Mucosa of descending colon (tissue), 3 donors: ENCODE results near the gene DUSP8. TPM values are rescaled to one million over a fixed set of nuclear protein-coding genes. Genes with fewer than 3 reads are reported as not detected.

Experiments used
- ATAC-seq: fragments of 200-7000 bp; cut with Tn5 transposase; one replicate; pipeline ENCODE4 v1.9.1; 2020; ENCODE audit warnings: mild to moderate bottlenecking, moderate library complexity
- DNase-seq, 3 donors: peaks; one replicate each; pipeline ENCODE4 v3.0.0-alpha.2; 2020
- H3K36me3 ChIP-seq: fragments of 200-600 bp; one replicate; pipeline ENCODE4 v1.8.0; 2021; ENCODE audit warnings: low read depth, mild to moderate bottlenecking
- H3K4me1 ChIP-seq: fragments of 200-600 bp; one replicate; pipeline ENCODE4 v1.8.0; 2021; ENCODE audit warnings: low read depth, mild to moderate bottlenecking
- H3K4me3 ChIP-seq: fragments of 200-600 bp; one replicate; pipeline ENCODE4 v1.8.0; 2021; ENCODE audit warnings: mild to moderate bottlenecking
- H3K9me3 ChIP-seq: fragments of 200-600 bp; one replicate; pipeline ENCODE4 v1.8.0; 2021; ENCODE audit warnings: mild to moderate bottlenecking
- CTCF ChIP-seq: fragments of 200-600 bp; IDR thresholded peaks from one replicate; pipeline ENCODE4 v1.8.0; 2022; ENCODE audit warnings: antibody characterized with exemption, mild to moderate bottlenecking
- intact Hi-C, 2 donors: fragments of 100-400 bp; cut with DNase I in 1 of 2; cut with micrococcal nuclease in 1 of 2; formaldehyde crosslinking; loops; one replicate each; pipeline versions ENCODE4 v1.11.0 to v1.11.1; 2022; cut with DNase I, micrococcal nuclease
- total RNA-seq, 3 donors: library from RNA; stranded (reverse); fragmentation: NEBNext Ultra II Directional in 2 of 3; extraction: Animal tissue kit (Norgen Biotek cat#: 25700) in 2 of 3; gene quantifications; one replicate each; pipeline versions ENCODE4 v1.2.1 to v1.2.4, GENCODE V29; 2021 to 2023
- donor health status: DM: no; HTN: no; CAD: no; lungs with moderate emphysema.
- donor health status: DM: no; HTN: no; CAD: no.
- donor health status: DM: no; HTN: yes; CAD: no.

DUSP8 gene
- total RNA-seq, 3 donors from 2014 or later = 28.2 to 31.7 (median 28.5) TPM

- intact Hi-C loops = no loop called here
- Histone ChIP-seq H3K9me3 (no peaks in the 10 kb centered on the region), H3K36me3 (no peaks in the 10 kb centered on the region), H3K4me3 (no peak overlapping the region), H3K4me1 (peaks cover 2% of the 10 kb centered on the region)
- no peak for ATAC-seq
- no peak for TF ChIP-seq CTCF
- DNase-seq = peak in 1 of 3 donors; percentile 24
These were observed 63.1 kb downstream of the DUSP8 start for GRCh38 chr11:1508986-1509385.

- H3K4me3 ChIP-seq = no peak overlapping the region
- DNase-seq = peak in 1 of 3 donors; percentile 43
- H3K9me3 ChIP-seq = no peaks in the 10 kb centered on the region
- peaks cover 3% of the 10 kb centered on the region for H3K4me1 ChIP-seq
- intact Hi-C loops = no loop called here
- ATAC-seq = no peak
- H3K36me3 ChIP-seq = no peaks in the 10 kb centered on the region
- no peak for TF ChIP-seq CTCF
These were observed 63.6 kb downstream of the DUSP8 start for GRCh38 chr11:1508491-1508891.

- Histone ChIP-seq H3K9me3 (no peaks in the 10 kb centered on the region), H3K4me3 (no peak overlapping the region), H3K36me3 (no peaks in the 10 kb centered on the region), H3K4me1 (peaks cover 3% of the 10 kb centered on the region)
- ATAC-seq (no peak), DNase-seq (peak in 1 of 3 donors; percentile 35)
- no peak for TF ChIP-seq CTCF
- intact Hi-C loops = no loop called here
These were observed 64.5 kb downstream of the DUSP8 start for GRCh38 chr11:1507381-1508140.

- Histone ChIP-seq H3K9me3 (no peaks in the 10 kb centered on the region), H3K4me3 (no peak overlapping the region), H3K4me1 (peaks cover 3% of the 10 kb centered on the region), H3K36me3 (no peaks in the 10 kb centered on the region)
- TF ChIP-seq CTCF = no peak
- no peak for ATAC-seq
- no peak for DNase-seq
- intact Hi-C loops = no loop called here
These were observed 65.1 kb downstream of the DUSP8 start for GRCh38 chr11:1506981-1507380.

GRCh38 chr11:1505480-1505879, 66.6 kb downstream of the DUSP8 start:
- no peak for ATAC-seq
- no peaks in the 10 kb centered on the region for H3K9me3 ChIP-seq
- intact Hi-C loops = no loop called here

More at GRCh38 chr11:1505480-1505879, 66.6 kb downstream of the DUSP8 start:
- no peak for TF ChIP-seq CTCF
- Histone ChIP-seq H3K4me1 (peaks cover 3% of the 10 kb centered on the region), H3K36me3 (no peaks in the 10 kb centered on the region), H3K4me3 (no peak overlapping the region)
- no peak for DNase-seq
